Adrenal gland (tissue), 12 donors: ENCODE measurements around the gene TMEM170A. TPM values are rescaled to one million over a fixed set of nuclear protein-coding genes. Genes with fewer than 3 reads are reported as not detected.
A peak's percentile ranks its signal among the peaks of the same experiment; 100 is the strongest.
"Not testable (repeated sequence)": the region's sequence is repeated elsewhere in the genome, so short reads cannot be mapped to it uniquely, and the experiment has no call there.

Source experiments
- DNase-seq, 7 donors: peaks; one replicate each; pipeline ENCODE4 v3.0.0-alpha.2; 2019 to 2020
- H3K27ac ChIP-seq, 5 donors: fragments of 200-600 bp; sonication (generic) in 4 of 5; 1 replicate in 3 of 5; 2 replicates in 2 of 5; pipeline versions ENCODE4 v1.5.1 to v1.8.0; 2016 to 2020; ENCODE audit warnings: mild to moderate bottlenecking in 1 of 5
- H3K27me3 ChIP-seq: fragments of 200-600 bp; 2 replicates; pipeline ENCODE4 v1.8.0; 2021
- H3K36me3 ChIP-seq, 2 donors: fragments of 200-600 bp; replicated peaks in 1 of 2; 1 replicate in 1 of 2; 2 replicates in 1 of 2; pipeline versions ENCODE4 v1.5.1 to v1.8.0; 2018 to 2022
- H3K4me1 ChIP-seq, 2 donors: fragments of 200-600 bp; replicated peaks in 1 of 2; 1 replicate in 1 of 2; 2 replicates in 1 of 2; pipeline versions ENCODE4 v1.5.1 to v1.8.0; 2018 to 2021
- H3K4me3 ChIP-seq, 4 donors: fragments of 200-600 bp; sonication (generic) in 3 of 4; one replicate each; pipeline ENCODE4 v1.5.1; 2016 to 2018
- H3K9me3 ChIP-seq, 3 donors: fragments of 200-600 bp; sonication (generic) in 1 of 3; replicated peaks in 1 of 3; 1 replicate in 2 of 3; 2 replicates in 1 of 3; pipeline versions ENCODE4 v1.5.1 to v1.8.0; 2016 to 2021
- POLR2A ChIP-seq, 2 donors: fragments of 450-650 bp; IDR thresholded peaks; one replicate each; pipeline ENCODE4 v1.6.1; 2017; ENCODE audit warnings: antibody characterized with exemption in 2 of 2, mild to moderate bottlenecking in 2 of 2, moderate library complexity in 1 of 2
- WGBS, 4 donors: extraction: QIAGEN DNeasy Blood & Tissue Kit in 2 of 4; methylation state at CpG; one replicate each; pipeline versions ENCODE4 v1.1.5 to v1.1.7; 2013 to 2017; 5-methylcytosine and 5-hydroxymethylcytosine counted together
- intact Hi-C, 2 donors: fragments of 100-400 bp; cut with DNase I; formaldehyde crosslinking; loops; one replicate each; pipeline versions ENCODE4 v1.14.1 to v1.15.0; 2022 to 2023
- polyA plus RNA-seq, 3 donors: library from polyadenylated mRNA; stranded (reverse); fragments of 200-250 nt in 2 of 3; fragments of 350-450 nt in 1 of 3; fragmentation: Illumina TruSeq in 1 of 3; extraction: RNeasy Lipid Tissue Mini Kit (QIAGEN cat#74804) in 1 of 3; gene quantifications; one replicate each; pipeline ENCODE4 v1.2.3, GENCODE V29; 2013 to 2014
- total RNA-seq, 9 donors: library from RNA; depleted of rRNA in 4 of 9; stranded (reverse); fragments of >200 nt in 4 of 9; fragments of 120-200 nt in 1 of 9; fragmentation: NEBNext Ultra II Directional in 1 of 9; extraction: Animal tissue kit (Norgen Biotek cat#: 25700) in 1 of 9; gene quantifications; one replicate each; pipeline versions ENCODE4 v1.1.0 to v1.2.4, GENCODE V29; 2013 to 2023
- TF ChIP-seq, protein P1 (sequence below), 6 experiments: fragments of 450-650 bp in 4 of 6; fragments of 200-600 bp in 2 of 6; sonication (generic) in 1 of 6; IDR thresholded peaks; 1 replicate in 5 of 6; 2 replicates in 1 of 6; pipeline versions ENCODE4 v1.5.1 to v1.8.0; 2016 to 2021; ENCODE audit warnings: antibody characterized with exemption in 6 of 6, mild to moderate bottlenecking in 2 of 6, moderate library complexity in 1 of 6
- donor health status: healthy with polysubstance abuse.
- donor health status: Bipolar disorder and iron deficiency.
- donor health status: DM: yes; HTN: yes; CAD: no.
- donor health status: DM: no; HTN: no; CAD: no.
- donor health status: DM: no; HTN: no; CAD: no.
- donor health status: DM: yes; HTN: yes; CAD: no.

TMEM170A gene
- total and polyA plus RNA-seq, 12 donors: 5.4 to 40.7 (median 22.4) TPM

DNA sequence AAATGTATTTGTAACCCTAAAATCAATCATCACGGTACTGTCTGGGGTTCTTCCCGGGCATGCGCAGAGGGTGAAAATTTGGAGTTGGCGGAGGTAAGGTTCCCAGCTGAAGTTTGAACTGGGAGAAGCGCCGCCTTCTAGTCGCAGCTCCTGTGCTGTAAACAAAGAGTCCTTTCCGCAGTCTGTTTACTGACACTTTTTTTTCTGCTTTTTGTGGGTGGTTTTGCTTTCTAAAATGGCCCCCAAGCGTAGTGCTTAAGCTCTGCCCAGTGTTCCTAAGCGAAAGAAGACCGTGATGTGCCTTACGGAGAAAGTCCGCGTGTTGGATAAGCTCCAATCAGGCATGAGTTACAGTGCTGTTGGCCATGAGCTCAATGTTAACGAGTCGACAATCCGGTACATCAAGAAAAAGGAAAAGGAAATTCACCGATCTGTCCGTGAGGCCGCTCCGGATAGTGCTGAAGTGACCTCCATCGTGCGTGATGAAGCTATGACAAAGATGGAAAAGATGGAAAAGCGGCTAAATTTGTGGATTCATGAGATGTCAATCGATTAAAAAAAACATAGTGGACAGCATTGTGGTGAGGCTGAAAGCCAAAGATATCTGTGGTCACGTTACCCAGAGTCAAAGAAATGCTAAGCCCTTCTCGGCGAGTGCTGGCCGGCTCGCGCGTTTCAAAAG is 30.6 kb downstream of the TMEM170A start:
- peak; percentile 78 to 95 (median 87) for DNase-seq
- WGBS, 4 donors: 1 to 5% (median 3%) methylated on average over 31 to 32 of the region's 32 CpGs

DNA sequence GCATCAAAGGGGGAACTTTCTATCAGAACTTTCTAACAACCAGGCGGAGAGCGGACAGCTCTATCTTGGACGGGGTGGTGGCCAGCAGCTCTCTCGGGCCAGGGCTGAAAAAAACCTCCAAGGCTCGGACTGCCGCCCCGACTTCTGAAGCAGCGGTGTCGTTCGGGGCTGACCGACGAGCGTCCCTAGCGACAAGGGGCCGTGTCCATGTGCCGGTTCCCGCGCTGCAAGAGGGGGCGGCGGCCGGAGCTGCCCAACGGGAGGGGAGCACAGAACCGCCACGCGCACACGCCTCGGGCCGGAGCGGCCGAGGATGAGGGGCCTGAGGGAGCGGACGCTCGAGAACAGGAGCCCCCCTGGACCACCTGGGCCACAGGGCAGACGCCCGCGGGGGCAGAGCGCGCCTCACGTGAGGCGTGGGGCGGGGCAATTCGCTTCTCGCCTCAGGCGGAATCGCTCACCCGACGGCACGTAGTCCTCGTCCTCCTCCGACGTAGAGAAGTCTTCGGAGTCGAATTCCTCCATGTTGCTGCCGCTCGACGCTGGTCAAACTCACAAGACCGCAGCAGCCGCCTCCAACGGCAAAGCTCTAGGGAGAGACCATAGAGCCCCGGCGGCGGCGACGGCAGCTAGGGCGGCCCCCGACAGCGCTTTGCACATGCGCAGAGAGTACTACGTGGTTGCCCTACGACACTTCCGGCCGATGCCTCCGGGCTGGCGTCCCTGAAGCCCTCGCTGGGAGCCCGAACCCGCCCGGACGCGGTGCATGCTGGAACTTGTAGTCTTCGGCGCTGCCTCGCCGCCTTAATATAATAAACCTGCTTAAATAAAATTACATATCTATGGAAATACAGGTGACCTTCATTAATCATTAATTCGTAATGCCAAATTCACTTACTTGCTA is 31.4 kb downstream of the TMEM170A start, which contains the start of gene CFDP1:
CFDP1 (minus strand) TSS at position 676 of the 904 bp plus-strand sequence; CDS start at position 525, 151 bp downstream.
- H3K4me3 ChIP-seq: peak within 1 kb of the TSS; percentile 6 to 78 (median 66)
- WGBS, 4 donors: 0 to 1% (median 1%) methylated on average over 28 to 85 of the region's 85 CpGs
- H3K4me1 ChIP-seq: peaks cover 0 to 19% of the 10 kb centered on the region in 2 donors
- H3K27ac ChIP-seq: peak within 1 kb of the TSS; percentile 93 to 99 (median 97)
- no peaks in the 10 kb centered on the region for H3K36me3 ChIP-seq
- no peaks in the 10 kb centered on the region for H3K9me3 ChIP-seq
- peak; percentile 96 to 98 (median 97) for DNase-seq
- intact Hi-C loops: no loop called here
- H3K27me3 ChIP-seq: no peaks in the 10 kb centered on the region
- peak; percentile 40 to 53 for TF ChIP-seq POLR2A (IDR thresholded peaks at IDR 0.05)
- TF ChIP-seq, protein P1, sequence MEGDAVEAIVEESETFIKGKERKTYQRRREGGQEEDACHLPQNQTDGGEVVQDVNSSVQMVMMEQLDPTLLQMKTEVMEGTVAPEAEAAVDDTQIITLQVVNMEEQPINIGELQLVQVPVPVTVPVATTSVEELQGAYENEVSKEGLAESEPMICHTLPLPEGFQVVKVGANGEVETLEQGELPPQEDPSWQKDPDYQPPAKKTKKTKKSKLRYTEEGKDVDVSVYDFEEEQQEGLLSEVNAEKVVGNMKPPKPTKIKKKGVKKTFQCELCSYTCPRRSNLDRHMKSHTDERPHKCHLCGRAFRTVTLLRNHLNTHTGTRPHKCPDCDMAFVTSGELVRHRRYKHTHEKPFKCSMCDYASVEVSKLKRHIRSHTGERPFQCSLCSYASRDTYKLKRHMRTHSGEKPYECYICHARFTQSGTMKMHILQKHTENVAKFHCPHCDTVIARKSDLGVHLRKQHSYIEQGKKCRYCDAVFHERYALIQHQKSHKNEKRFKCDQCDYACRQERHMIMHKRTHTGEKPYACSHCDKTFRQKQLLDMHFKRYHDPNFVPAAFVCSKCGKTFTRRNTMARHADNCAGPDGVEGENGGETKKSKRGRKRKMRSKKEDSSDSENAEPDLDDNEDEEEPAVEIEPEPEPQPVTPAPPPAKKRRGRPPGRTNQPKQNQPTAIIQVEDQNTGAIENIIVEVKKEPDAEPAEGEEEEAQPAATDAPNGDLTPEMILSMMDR (IDR thresholded peaks at IDR 0.05): no peak

More for the DNA sequence above, 30.6 kb downstream of the TMEM170A start:
- peak; percentile 22 to 68 for TF ChIP-seq POLR2A (IDR thresholded peaks at IDR 0.05)
- TF ChIP-seq, protein P1 (IDR thresholded peaks at IDR 0.05): no peak
- no peaks in the 10 kb centered on the region for H3K36me3 ChIP-seq
- no peaks in the 10 kb centered on the region for H3K27me3 ChIP-seq
- H3K9me3 ChIP-seq: no peaks in the 10 kb centered on the region
- H3K27ac ChIP-seq: peak overlapping the region; percentile 93 to 99 (median 97)
- H3K4me1 ChIP-seq: peaks cover 0 to 19% of the 10 kb centered on the region in 2 donors
- intact Hi-C loops: no loop called here
- peak overlapping the region; percentile 6 to 77 (median 54) for H3K4me3 ChIP-seq

DNA sequence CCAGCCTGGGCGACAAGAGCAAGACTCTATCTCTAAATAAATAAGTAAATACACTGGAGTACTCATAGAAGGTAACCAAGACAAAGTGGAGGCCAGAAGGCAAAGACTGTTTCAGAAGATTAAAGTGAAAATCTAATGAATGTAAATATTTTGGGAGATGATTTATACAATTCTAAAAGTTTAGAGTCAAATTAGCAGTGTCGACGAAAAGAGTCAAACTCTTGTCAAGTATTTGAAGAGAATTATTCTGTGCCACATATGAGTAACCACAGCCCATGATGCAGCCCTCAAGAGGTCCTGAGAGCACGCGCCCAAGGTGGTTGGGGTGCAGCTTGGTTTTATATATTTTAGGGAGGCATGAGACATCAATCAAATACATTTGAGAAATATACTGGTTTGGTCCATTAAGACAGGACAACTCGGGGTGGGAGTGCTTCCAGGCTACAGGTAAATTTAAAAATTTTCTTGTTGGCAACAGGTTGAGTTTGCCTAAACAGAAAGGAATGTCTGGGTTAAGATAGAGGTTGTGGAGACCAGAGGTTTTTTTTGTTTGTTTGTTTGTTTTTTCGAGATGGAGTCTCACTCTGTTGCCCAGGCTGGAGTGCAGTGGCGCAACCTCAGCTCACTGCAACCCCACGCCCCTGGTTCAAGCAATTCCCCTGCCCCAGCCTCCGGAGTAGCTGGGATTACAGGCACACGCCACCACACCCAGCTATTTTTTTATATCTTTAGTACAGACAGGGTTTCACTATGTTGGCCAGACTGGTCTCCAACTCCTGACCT is 34.7 kb downstream of the TMEM170A start:
- WGBS, 4 donors: 85 to 91% (median 90%) methylated on average over 11 of the region's 11 CpGs
- no peaks in the 10 kb centered on the region for H3K36me3 ChIP-seq
- intact Hi-C loops: no loop called here
- TF ChIP-seq, protein P1 (IDR thresholded peaks at IDR 0.05): no peak
- no peak for TF ChIP-seq POLR2A (IDR thresholded peaks at IDR 0.05)
- H3K9me3 ChIP-seq: no peaks in the 10 kb centered on the region
- H3K27ac ChIP-seq: no peak overlapping the region
- no peaks in the 10 kb centered on the region for H3K27me3 ChIP-seq
- H3K4me3 ChIP-seq: no peak overlapping the region
- DNase-seq: no peak
- peaks cover 7 to 24% of the 10 kb centered on the region in 2 donors for H3K4me1 ChIP-seq

DNA sequence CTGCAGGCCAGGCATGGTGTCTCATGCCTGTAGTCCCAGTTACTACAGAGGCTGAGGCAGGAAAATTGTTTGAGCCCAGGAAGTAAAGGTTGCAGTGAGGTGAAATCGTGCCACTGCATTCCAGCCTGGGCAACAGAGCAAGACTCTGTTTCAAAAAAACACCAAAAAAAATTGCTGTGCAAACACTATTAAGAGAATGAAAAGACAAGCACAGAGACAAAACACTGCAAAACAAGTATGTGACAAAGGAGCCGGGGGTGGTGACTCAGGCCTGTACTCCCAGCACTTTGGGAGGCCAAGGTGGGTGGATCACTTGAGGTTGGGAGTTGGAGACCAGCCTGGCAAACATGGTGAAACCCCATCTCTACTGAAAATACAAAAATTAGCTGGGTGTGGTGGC is 38.0 kb downstream of the TMEM170A start:
- WGBS, 4 donors: 58 to 77% (median 69%) methylated on average over 2 of the region's 2 CpGs
- H3K36me3 ChIP-seq, H3K27ac ChIP-seq, H3K4me3 ChIP-seq, H3K27me3 ChIP-seq, H3K9me3 ChIP-seq, intact Hi-C loops: not testable (repeated sequence)
- H3K4me1 ChIP-seq: peaks cover 14 to 24% of the 10 kb centered on the region in 2 donors
- peak in 1 of 7 donors; percentile 38 for DNase-seq

DNA sequence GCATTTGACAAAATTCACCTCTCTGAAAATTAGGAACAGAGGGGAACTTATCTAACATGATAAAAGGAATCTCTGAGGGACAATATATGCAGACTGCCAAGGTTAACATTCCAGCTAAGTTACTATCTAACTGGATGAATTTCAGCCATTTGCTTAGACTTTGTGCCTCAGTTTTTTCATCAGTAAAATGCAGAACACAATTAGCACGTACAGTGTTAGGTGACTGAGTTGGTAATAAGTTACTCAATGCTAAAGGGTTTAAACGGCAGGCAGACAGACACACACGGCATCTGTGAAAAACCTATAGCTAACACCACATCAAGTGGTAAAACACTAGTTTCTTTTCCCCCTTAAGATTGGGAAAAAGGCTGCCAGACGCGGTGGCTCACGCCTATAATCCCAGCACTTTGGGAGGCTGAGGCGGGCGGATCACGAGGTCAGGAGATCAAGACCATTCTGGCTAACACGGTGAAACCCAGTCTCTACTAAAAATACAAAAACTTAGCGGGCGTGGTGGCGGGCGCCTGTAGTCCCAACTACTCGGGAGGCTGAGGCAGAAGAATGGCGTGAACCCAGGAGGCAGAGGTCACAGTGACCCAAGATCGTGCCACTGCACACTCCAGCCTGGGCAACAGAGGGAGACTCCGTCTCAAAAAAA is 40.3 kb downstream of the TMEM170A start:
- intact Hi-C loops, H3K4me3 ChIP-seq: not testable (repeated sequence)

More for the DNA sequence above, 40.3 kb downstream of the TMEM170A start:
- H3K27ac ChIP-seq: peak overlapping the region in 1 of 5 donors; percentile 11
- H3K27me3 ChIP-seq, H3K36me3 ChIP-seq, H3K9me3 ChIP-seq, DNase-seq: not testable (repeated sequence)
- WGBS, 4 donors: 49 to 74% (median 71%) methylated on average over 18 of the region's 18 CpGs
- H3K4me1 ChIP-seq: peaks cover 30 to 36% of the 10 kb centered on the region in 2 donors
